NCI-H460 (cell line): ENCODE results near the gene KLF1. TPM values are rescaled to one million over a fixed set of nuclear protein-coding genes. Genes with fewer than 3 reads are reported as not detected.

ENCODE experiments used
- DNase-seq: peaks from one replicate; pipeline ENCODE4 v3.0.0-alpha.2; 2016; ENCODE audit warnings: low read depth; ENCODE audit errors: extremely low read depth
- small RNA-seq, 2 experiments: library from RNA; depleted of rRNA; stranded (forward); fragments of <200 nt; gene quantifications; one replicate each; pipeline ENCODE3, GENCODE V24; 2014
- total RNA-seq: library from RNA; depleted of rRNA; stranded (reverse); fragments of >200 nt; shearing (Covaris generic); gene quantifications from 2 replicates; pipeline ENCODE4 v1.2.3, GENCODE V29; 2014; rRNA removed

KLF1 gene
- total RNA-seq, 1 experiment from 2014 or later: 0.52 TPM

GRCh38 chr19:12840091-12841079 lies 46.6 kb downstream of the KLF1 start:
- DNase-seq: peak; percentile 49

GRCh38 chr19:12838886-12839756 lies 47.9 kb downstream of the KLF1 start:
- no peak for DNase-seq

- DNase-seq: peak; percentile 24
Measured at GRCh38 chr19:12838182-12838885, 48.7 kb downstream of the KLF1 start, which contains the start of gene MAST1. Gene MAST1 (plus strand): TSS chr19:12838515. CDS start chr19:12838573, 58 bp downstream.

GRCh38 chr19:12837225-12837624 lies 49.8 kb downstream of the KLF1 start:
- DNase-seq: no peak

GRCh38 chr19:12836529-12836863 lies 50.5 kb downstream of the KLF1 start:
- DNase-seq: no peak

GRCh38 chr19:12834976-12835757 lies 51.8 kb downstream of the KLF1 start:
- no peak for DNase-seq

- no peak for DNase-seq
Measured at GRCh38 chr19:12834566-12834943, 52.4 kb downstream of the KLF1 start, which contains the start of gene RTBDN. Gene RTBDN (minus strand): TSS chr19:12834579. CDS start chr19:12829979, 4,600 bp downstream.

Small RNAs within 50 kb of the gene (small RNA-seq; reads per million reads assigned to genes)
- gene MIR5695 (0 reads per million in 2 experiments), gene MIR6794 (0 reads per million in 2 experiments)

Other genes with a start within 250 kb of the KLF1 start
- gene MAN2B1, start 220.5 kb downstream of the KLF1 start, total RNA-seq: 21.5 and 27.7 TPM in 2 replicates
- 5.8 and 7.7 TPM in 2 replicates for gene WDR83, start 220.4 kb downstream of the KLF1 start, total RNA-seq
- 75.7 and 83.6 TPM in 2 replicates for gene DHPS, start 205.3 kb downstream of the KLF1 start, total RNA-seq
- not detected in 2 replicates for gene GNG14, start 199.2 kb downstream of the KLF1 start, total RNA-seq
- 6.2 and 6.9 TPM in 2 replicates for gene FBXW9, start 190.6 kb downstream of the KLF1 start, total RNA-seq
- gene TNPO2, start 163.3 kb downstream of the KLF1 start, total RNA-seq: 17.4 and 23.4 TPM in 2 replicates
- gene TRIR, start 152.5 kb downstream of the KLF1 start, total RNA-seq: 141 and 145 TPM in 2 replicates
- gene GET3, start 149.7 kb downstream of the KLF1 start, total RNA-seq: 50.9 and 53.9 TPM in 2 replicates
- gene BEST2, start 135.4 kb downstream of the KLF1 start, total RNA-seq: 0.22 TPM in 1 of 2 replicates, not detected in the other
- 6.0 TPM in 2 replicates for gene HOOK2, start 111.6 kb downstream of the KLF1 start, total RNA-seq
- 137 and 153 TPM in 2 replicates for gene JUNB, start 95.7 kb downstream of the KLF1 start, total RNA-seq
- gene PRDX2, start 85.4 kb downstream of the KLF1 start, total RNA-seq: 216 and 259 TPM in 2 replicates
- gene THSD8, start 85.1 kb downstream of the KLF1 start, total RNA-seq: not detected in 2 replicates
- gene RNASEH2A, start 80.6 kb downstream of the KLF1 start, total RNA-seq: 25.6 and 31.1 TPM in 2 replicates
- not detected in 2 replicates for gene RTBDN, start 52.6 kb downstream of the KLF1 start, total RNA-seq
- 1.7 TPM in 2 replicates for gene MAST1, start 48.7 kb downstream of the KLF1 start, total RNA-seq
- 24.5 and 26.8 TPM in 2 replicates for gene DNASE2, start 5.8 kb downstream of the KLF1 start, total RNA-seq
- 5.5 and 5.8 TPM in 2 replicates for gene GCDH, start 4.0 kb upstream of the KLF1 start, total RNA-seq
- gene SYCE2, start 32.1 kb upstream of the KLF1 start, total RNA-seq: 0.37 TPM in 1 of 2 replicates, not detected in the other
- 45.7 and 46.9 TPM in 2 replicates for gene FARSA, start 46.5 kb upstream of the KLF1 start, total RNA-seq
- 378 and 410 TPM in 2 replicates for gene CALR, start 51.4 kb upstream of the KLF1 start, total RNA-seq
- gene RAD23A, start 58.7 kb upstream of the KLF1 start, total RNA-seq: 165 and 189 TPM in 2 replicates
- gene GADD45GIP1, start 70.0 kb upstream of the KLF1 start, total RNA-seq: 24.7 and 27.4 TPM in 2 replicates
- gene DAND5, start 82.4 kb upstream of the KLF1 start, total RNA-seq: not detected in 2 replicates
- gene NFIX, start 108.3 kb upstream of the KLF1 start, total RNA-seq: 5.2 and 8.2 TPM in 2 replicates
- gene LYL1, start 215.7 kb upstream of the KLF1 start, total RNA-seq: 1.4 and 2.7 TPM in 2 replicates
- 36.2 and 42.8 TPM in 2 replicates for gene TRMT1, start 229.5 kb upstream of the KLF1 start, total RNA-seq
- gene NACC1, start 231.1 kb upstream of the KLF1 start, total RNA-seq: 32.0 and 35.3 TPM in 2 replicates